H1 (cell line): ENCODE results near the gene ENOSF1. TPM values are rescaled to one million over a fixed set of nuclear protein-coding genes. Genes with fewer than 3 reads are reported as not detected.

Source experiments
- CTCF ChIA-PET: fragments of 300-600 bp; sonication (Branson Sonifier 250); formaldehyde crosslinking; loops from one replicate; lab custom pipeline; 2021; ENCODE audit not compliant: partially characterized antibody; lab: Charles Lee
- POLR2A ChIA-PET: fragments of 300-600 bp; sonication (Branson Sonifier 250); formaldehyde crosslinking; loops from one replicate; lab custom pipeline; 2021; ENCODE audit warnings: inconsistent platforms; ENCODE audit not compliant: partially characterized antibody; lab: Charles Lee
- DNase-seq, 2 experiments: peaks; one replicate each; pipeline versions ENCODE4 v3.0.0 to v3.0.0-alpha.2; 2010 to 2022; ENCODE audit warnings: low spot score in 2 of 2, low read depth in 1 of 2, mixed read lengths in 1 of 2
- FAIRE-seq: peaks from 2 replicates; lab custom pipeline; 2011; peaks lifted over from hg19 to GRCh38; lab: Jason Lieb, UNC
- H2AFZ ChIP-seq: 2 replicates; pipeline ENCODE4 v1.8.1; 2012; ENCODE audit warnings: low read length, inconsistent platforms
- H2AK5ac ChIP-seq: 2 replicates; pipeline ENCODE4 v1.6.1; 2013; ENCODE audit warnings: low read depth, low read length
- H2BK120ac ChIP-seq: replicated peaks from 2 replicates; pipeline ENCODE3; 2013; ENCODE audit warnings: low read depth, low read length, inconsistent platforms
- H2BK12ac ChIP-seq: 2 replicates; pipeline ENCODE4 v1.6.1; 2013; ENCODE audit warnings: low read depth, low read length
- H2BK15ac ChIP-seq: 2 replicates; pipeline ENCODE4 v1.6.1; 2013; ENCODE audit warnings: low read length
- H2BK20ac ChIP-seq: 2 replicates; pipeline ENCODE4 v1.6.1; 2013; ENCODE audit warnings: low read length
- H2BK5ac ChIP-seq: 2 replicates; pipeline ENCODE4 v1.6.1; 2013; ENCODE audit warnings: low read depth, low read length
- H3K14ac ChIP-seq: 2 replicates; pipeline ENCODE4 v1.6.1; 2013; ENCODE audit warnings: inconsistent platforms; ENCODE audit not compliant: insufficient read length
- H3K18ac ChIP-seq: 2 replicates; pipeline ENCODE4 v1.6.1; 2013; ENCODE audit warnings: low read length; ENCODE audit errors: extremely low read depth
- H3K23ac ChIP-seq: 2 replicates; pipeline ENCODE4 v1.6.1; 2013; ENCODE audit warnings: inconsistent platforms; ENCODE audit not compliant: insufficient read length
- H3K23me2 ChIP-seq: 2 replicates; pipeline ENCODE4 v1.6.1; 2013; ENCODE audit warnings: low read depth, low read length
- H3K27ac ChIP-seq: 2 replicates; pipeline ENCODE4 v1.6.1; 2011; ENCODE audit warnings: low read depth, low read length, inconsistent platforms
- H3K27me3 ChIP-seq, 4 experiments: replicated peaks in 1 of 4; 1 replicate in 1 of 4; 2 replicates in 3 of 4; pipeline versions ENCODE4 v1.6.1 to v1.8.1; 2011 to 2013; ENCODE audit warnings: low read length in 3 of 4, mild to moderate bottlenecking in 3 of 4, inconsistent platforms in 2 of 4, mixed read lengths in 2 of 4, moderate library complexity in 1 of 4; ENCODE audit not compliant: control insufficient read depth in 3 of 4, insufficient read depth in 3 of 4; ENCODE audit errors: extremely low read depth in 1 of 4
- H3K36me3 ChIP-seq, 4 experiments: 2 replicates each; pipeline versions ENCODE4 v1.6.1 to v1.8.1; 2011 to 2013; ENCODE audit warnings: mild to moderate bottlenecking in 4 of 4, low read length in 3 of 4, moderate library complexity in 2 of 4, control low read depth in 1 of 4, inconsistent platforms in 1 of 4; ENCODE audit not compliant: insufficient read depth in 4 of 4, control insufficient read depth in 2 of 4
- H3K4ac ChIP-seq: replicated peaks from 2 replicates; pipeline ENCODE3; 2013; ENCODE audit warnings: low read length, low read depth, mixed read lengths, inconsistent platforms; ENCODE audit not compliant: insufficient read length
- H3K4me1 ChIP-seq, 4 experiments: replicated peaks in 1 of 4; 1 replicate in 1 of 4; 2 replicates in 3 of 4; pipeline versions ENCODE4 v1.6.1 to v1.8.1; 2011 to 2013; ENCODE audit warnings: low read length in 3 of 4, inconsistent platforms in 2 of 4, mixed read lengths in 1 of 4; ENCODE audit not compliant: insufficient read depth in 4 of 4, control insufficient read depth in 3 of 4
- H3K4me2 ChIP-seq, 2 experiments: 2 replicates each; pipeline versions ENCODE4 v1.6.1 to v1.8.1; 2011 to 2013; ENCODE audit warnings: low read depth in 2 of 2, low read length in 2 of 2, control low read depth in 1 of 2, inconsistent platforms in 1 of 2, mild to moderate bottlenecking in 1 of 2; ENCODE audit not compliant: insufficient read depth in 1 of 2
- H3K4me3 ChIP-seq, 4 experiments: fragments of 200-600, 300-600 bp in 1 of 4; sonication (generic), shearing (Covaris generic), sonication (Bioruptor Twin) in 1 of 4; 2 replicates each; pipeline versions ENCODE4 v1.5.1 to v1.8.1; 2011 to 2016; ENCODE audit warnings: low read length in 4 of 4, low read depth in 3 of 4, control low read depth in 2 of 4, inconsistent platforms in 2 of 4, mild to moderate bottlenecking in 2 of 4, mixed read lengths in 1 of 4, moderate library complexity in 1 of 4; ENCODE audit not compliant: insufficient read depth in 2 of 4; ENCODE audit errors: extremely low read depth in 1 of 4
- H3K56ac ChIP-seq: replicated peaks from 2 replicates; pipeline ENCODE3; 2013; ENCODE audit warnings: low read depth, mild to moderate bottlenecking, mixed read lengths, low read length, inconsistent platforms; ENCODE audit not compliant: insufficient read length
- H3K79me1 ChIP-seq: 2 replicates; pipeline ENCODE4 v1.6.1; 2013; ENCODE audit warnings: low read depth, low read length, control low read depth
- H3K79me2 ChIP-seq, 2 experiments: 2 replicates each; pipeline versions ENCODE4 v1.6.1 to v1.8.1; 2012 to 2013; ENCODE audit warnings: low read length in 2 of 2, mild to moderate bottlenecking in 2 of 2, inconsistent platforms in 1 of 2; ENCODE audit not compliant: insufficient read depth in 2 of 2, control insufficient read depth in 1 of 2
- H3K9ac ChIP-seq, 4 experiments: replicated peaks in 1 of 4; 1 replicate in 1 of 4; 2 replicates in 3 of 4; pipeline versions ENCODE4 v1.6.1 to v1.8.1; 2011 to 2013; ENCODE audit warnings: low read depth in 3 of 4, low read length in 3 of 4, control low read depth in 2 of 4, mild to moderate bottlenecking in 2 of 4, moderate library complexity in 2 of 4, inconsistent platforms in 1 of 4; ENCODE audit errors: extremely low read depth in 1 of 4
- H3K9me3 ChIP-seq, 2 experiments: 2 replicates each; pipeline versions ENCODE4 v1.6.1 to v1.8.1; 2012 to 2013; ENCODE audit warnings: mild to moderate bottlenecking in 2 of 2, moderate library complexity in 2 of 2, control low read depth in 1 of 2, inconsistent platforms in 1 of 2, low read depth in 1 of 2, low read length in 1 of 2, mixed read lengths in 1 of 2; ENCODE audit not compliant: insufficient read depth in 2 of 2
- H4K20me1 ChIP-seq, 2 experiments: replicated peaks in 1 of 2; 2 replicates each; pipeline versions ENCODE3 to v1.8.1; 2011 to 2013; ENCODE audit warnings: inconsistent platforms in 2 of 2, low read length in 2 of 2, mild to moderate bottlenecking in 1 of 2; ENCODE audit not compliant: insufficient read depth in 2 of 2, control insufficient read depth in 1 of 2
- H4K5ac ChIP-seq: 2 replicates; pipeline ENCODE4 v1.6.1; 2013; ENCODE audit warnings: low read length, low read depth, mixed read lengths, inconsistent platforms; ENCODE audit not compliant: insufficient read length
- H4K8ac ChIP-seq: 2 replicates; pipeline ENCODE4 v1.8.0; 2013; ENCODE audit warnings: mild to moderate bottlenecking, moderate library complexity, low read length, inconsistent platforms; ENCODE audit not compliant: insufficient read depth; ENCODE audit errors: extremely low read depth
- H4K91ac ChIP-seq: replicated peaks from 2 replicates; pipeline ENCODE3; 2013; ENCODE audit warnings: low read length, mixed read lengths, inconsistent platforms; ENCODE audit not compliant: insufficient read length
- BACH1 ChIP-seq: IDR thresholded peaks from 2 replicates; pipeline ENCODE4 v1.6.1; 2012; ENCODE audit warnings: low read length, improper control_type of control experiment
- CREB1 ChIP-seq: IDR thresholded peaks from 2 replicates; pipeline ENCODE4 v1.6.1; 2012; ENCODE audit warnings: inconsistent platforms
- GABPA ChIP-seq: IDR thresholded peaks from 2 replicates; pipeline ENCODE4 v1.6.1; 2011; ENCODE audit warnings: mild to moderate bottlenecking, low read length, moderate library complexity, borderline replicate concordance; ENCODE audit not compliant: insufficient read depth
- GTF2F1 ChIP-seq: IDR thresholded peaks from 2 replicates; pipeline ENCODE4 v1.6.1; 2012; ENCODE audit warnings: low read depth, low read length, improper control_type of control experiment, borderline replicate concordance
- JUND ChIP-seq: IDR thresholded peaks from 2 replicates; pipeline ENCODE4 v1.6.1; 2011; ENCODE audit warnings: mild to moderate bottlenecking, improper control_type of control experiment, low read length
- KDM4A ChIP-seq: IDR thresholded peaks from one replicate; pipeline ENCODE4 v1.7.1; 2012; ENCODE audit warnings: low read depth, mild to moderate bottlenecking, moderate library complexity, low read length, inconsistent platforms; ENCODE audit not compliant: severe bottlenecking
- KDM5A ChIP-seq: fragments of 200-600 bp; IDR thresholded peaks from 2 replicates; pipeline ENCODE4 v1.7.1; 2012; ENCODE audit warnings: mild to moderate bottlenecking, low read length, inconsistent platforms, mixed read lengths
- POLR2AphosphoS5 ChIP-seq: IDR thresholded peaks from 2 replicates; pipeline ENCODE4 v1.6.1; 2011; ENCODE audit warnings: low read depth, low read length
- RNF2 ChIP-seq: fragments of 200-900, 300-1000 bp; sonication (generic); IDR thresholded peaks from 2 replicates; pipeline ENCODE4 v1.7.1; 2016; ENCODE audit warnings: borderline replicate concordance, low read depth, mild to moderate bottlenecking, antibody characterized with exemption, low read length; ENCODE audit not compliant: poor library complexity, severe bottlenecking; ENCODE audit errors: missing control alignments
- SP2 ChIP-seq: IDR thresholded peaks from 2 replicates; pipeline ENCODE4 v1.6.1; 2012; ENCODE audit warnings: mild to moderate bottlenecking, low read length, inconsistent platforms
- SUZ12 ChIP-seq: fragments of 200-600 bp; sonication (generic); IDR thresholded peaks from 2 replicates; pipeline ENCODE4 v1.6.1; 2012; ENCODE audit warnings: mild to moderate bottlenecking, inconsistent platforms, low read length, moderate library complexity, mixed read lengths
- TEAD4 ChIP-seq: IDR thresholded peaks from 2 replicates; pipeline ENCODE4 v1.6.1; 2012; ENCODE audit warnings: low read depth, low read length, inconsistent platforms, mixed read lengths
- ZNF274 ChIP-seq: IDR thresholded peaks from 2 replicates; pipeline ENCODE4 v1.7.0; 2012; ENCODE audit warnings: low read length, borderline replicate concordance; ENCODE audit errors: extremely low read depth
- WGBS, 2 experiments: shearing (Covaris generic) in 1 of 2; methylation state at CpG; one replicate each; pipeline versions ENCODE4 v1.1.6 to v1.1.7; 2013 to 2015; ENCODE audit warnings: low lambda C conversion rate in 2 of 2, mixed read lengths in 2 of 2, inconsistent platforms in 1 of 2, low coverage in 1 of 2, missing lambda C conversion rate in 1 of 2; ENCODE audit not compliant: insufficient replicate concordance in 2 of 2, insufficient coverage in 1 of 2, insufficient read length in 1 of 2; ENCODE audit errors: extremely low coverage in 1 of 2, missing lambda C conversion rate in 1 of 2; 5-methylcytosine and 5-hydroxymethylcytosine counted together
- polyA plus RNA-seq, 7 experiments: library from polyadenylated mRNA; depleted of rRNA in 3 of 7; stranded (reverse) in 5 of 7; unstranded in 2 of 7; fragments of >200 nt in 5 of 7; fragments of 200-250 nt in 2 of 7; gene quantifications; 1 replicate in 5 of 7; 2 replicates in 1 of 7; 4 replicates in 1 of 7; pipeline versions ENCODE4 v1.2.1 to v1.2.3, GENCODE V29; 2011 to 2013; ENCODE audit warnings: missing spikeins in 2 of 7, mixed read lengths in 2 of 7
- total RNA-seq: library from RNA; stranded (reverse); fragmentation: NEBNext Ultra II Directional; extraction: Animal tissue kit (Norgen Biotek cat#: 25700); gene quantifications from 2 replicates; pipeline ENCODE4 v1.2.1, GENCODE V29; 2021
- TF ChIP-seq, protein P1 (sequence below): IDR thresholded peaks from 2 replicates; pipeline ENCODE4 v1.6.1; 2011; ENCODE audit warnings: low read depth, mild to moderate bottlenecking, low read length; ENCODE audit not compliant: insufficient read depth

The ENOSF1 gene
- total and polyA plus RNA-seq, 2 of the 8 experiments (the other 6 are each of a cell fraction or from before 2014, with no cell fraction given): 15.4 to 26.4 TPM

DNA sequence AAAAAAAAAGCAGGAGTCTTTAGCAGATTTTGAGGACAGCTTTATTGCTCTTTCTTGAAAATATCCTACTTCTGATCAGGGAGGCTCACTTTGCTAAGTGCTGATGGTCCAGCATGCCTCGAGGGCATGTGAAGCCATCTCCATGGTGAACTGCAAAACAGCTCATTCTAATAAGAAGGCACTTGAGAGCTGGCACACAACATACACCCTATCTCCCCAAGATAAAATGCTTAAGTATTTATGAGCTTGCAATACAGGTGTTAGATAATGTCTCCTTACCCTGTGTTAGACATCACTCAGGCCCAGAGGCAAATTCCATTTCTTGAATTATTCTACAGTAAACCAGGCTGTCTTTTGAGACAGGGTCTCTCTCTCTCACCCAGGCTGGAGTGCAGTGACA, 2.7 kb downstream of the ENOSF1 start:
- no peak overlapping the region for H4K8ac ChIP-seq
- peaks cover 12 to 39% of the 10 kb centered on the region in 2 experiments for H3K79me2 ChIP-seq
- no peak overlapping the region for H3K4ac ChIP-seq
- DNase-seq (no peak), FAIRE-seq (no peak)
- no peaks in the 10 kb centered on the region for H3K27me3 ChIP-seq
- H3K56ac ChIP-seq: no peak overlapping the region
- no peak overlapping the region for H2AFZ ChIP-seq
- no peak overlapping the region for H3K9ac ChIP-seq
- H2BK120ac ChIP-seq: no peak overlapping the region
- H3K4me3 ChIP-seq: no peak overlapping the region
- peaks cover 0 to 3% (median 1%) of the 10 kb centered on the region in 4 experiments; a peak in 2 of 7 replicates for H3K4me1 ChIP-seq
- H4K20me1 ChIP-seq: peaks cover 3 to 6% of the 10 kb centered on the region in 2 experiments
- H2BK20ac ChIP-seq: no peak overlapping the region
- no peak overlapping the region for H3K18ac ChIP-seq
- ChIA-PET CTCF (interaction anchor here (0.9 to 4.5 kb wide), 8 partner anchors 12 to 123 kb away, joined by 3 to 20 read pairs (median 7); no protein-coding TSS in a partner anchor), POLR2A (interaction anchor here (1.6 to 1.8 kb wide), 2 partner anchors 10 to 14 kb away, joined by 4 to 5 read pairs; no protein-coding TSS in a partner anchor)
- WGBS, 2 experiments: 93% methylated on average over 1 of the region's 1 CpG; no CpG with 5 or more reads in 1 of the 2 experiments
- H4K5ac ChIP-seq: no peak overlapping the region
- H2BK5ac ChIP-seq: no peak overlapping the region
- H4K91ac ChIP-seq: no peak overlapping the region
- peaks cover 0 to 18% (median 1%) of the 10 kb centered on the region in 4 experiments; a peak in 3 of 8 replicates for H3K36me3 ChIP-seq
- no peak overlapping the region for H3K4me2 ChIP-seq
- peaks cover 9% of the 10 kb centered on the region; the same call in 1 of the 2 replicates for H3K79me1 ChIP-seq
- H2BK15ac ChIP-seq: no peak overlapping the region
- no peak overlapping the region for H3K14ac ChIP-seq
- H2AK5ac ChIP-seq: no peak overlapping the region
- H3K27ac ChIP-seq: no peak overlapping the region
- H2BK12ac ChIP-seq: no peak overlapping the region
- H3K23me2 ChIP-seq: peaks cover 8% of the 10 kb centered on the region; the same call in 1 of the 2 replicates
- no peaks in the 10 kb centered on the region for H3K9me3 ChIP-seq
- no peak overlapping the region for H3K23ac ChIP-seq
- TF ChIP-seq BACH1 (no peak), SUZ12 (no peak), GTF2F1 (no peak), RNF2 (no peak), TEAD4 (no peak), POLR2AphosphoS5 (no peak), ZNF274 (no peak), KDM5A (no peak), CREB1 (no peak), KDM4A (no peak), GABPA (no peak), JUND (no peak), SP2 (no peak)
- TF ChIP-seq, protein P1, sequence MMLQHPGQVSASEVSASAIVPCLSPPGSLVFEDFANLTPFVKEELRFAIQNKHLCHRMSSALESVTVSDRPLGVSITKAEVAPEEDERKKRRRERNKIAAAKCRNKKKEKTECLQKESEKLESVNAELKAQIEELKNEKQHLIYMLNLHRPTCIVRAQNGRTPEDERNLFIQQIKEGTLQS: no peak
